Fibroblast of pulmonary artery (primary cell): ENCODE measurements around the gene BAIAP2.
"Not testable (repeated sequence)": the region's sequence is repeated elsewhere in the genome, so short reads cannot be mapped to it uniquely, and the experiment has no call there.

ENCODE experiments used
- DNase-seq: peaks from one replicate; pipeline ENCODE4 v3.0.0-alpha.2; 2010; ENCODE audit warnings: low read depth
- H3K4me3 ChIP-seq: replicated peaks from 2 replicates; pipeline ENCODE4 v1.5.1; 2011; ENCODE audit warnings: low read depth, mild to moderate bottlenecking, control low read depth, low read length, moderate library complexity
- TF ChIP-seq, protein P1 (sequence below): IDR thresholded peaks from 2 replicates; pipeline ENCODE4 v1.5.1; 2011; ENCODE audit warnings: mild to moderate bottlenecking, control low read depth, low read length, inconsistent platforms; ENCODE audit errors: missing control alignments

BAIAP2 gene

GRCh38 chr17:81011951-81012350, 23.0 kb upstream of the BAIAP2 start:
- no peak overlapping the region for H3K4me3 ChIP-seq
- TF ChIP-seq, protein P1, sequence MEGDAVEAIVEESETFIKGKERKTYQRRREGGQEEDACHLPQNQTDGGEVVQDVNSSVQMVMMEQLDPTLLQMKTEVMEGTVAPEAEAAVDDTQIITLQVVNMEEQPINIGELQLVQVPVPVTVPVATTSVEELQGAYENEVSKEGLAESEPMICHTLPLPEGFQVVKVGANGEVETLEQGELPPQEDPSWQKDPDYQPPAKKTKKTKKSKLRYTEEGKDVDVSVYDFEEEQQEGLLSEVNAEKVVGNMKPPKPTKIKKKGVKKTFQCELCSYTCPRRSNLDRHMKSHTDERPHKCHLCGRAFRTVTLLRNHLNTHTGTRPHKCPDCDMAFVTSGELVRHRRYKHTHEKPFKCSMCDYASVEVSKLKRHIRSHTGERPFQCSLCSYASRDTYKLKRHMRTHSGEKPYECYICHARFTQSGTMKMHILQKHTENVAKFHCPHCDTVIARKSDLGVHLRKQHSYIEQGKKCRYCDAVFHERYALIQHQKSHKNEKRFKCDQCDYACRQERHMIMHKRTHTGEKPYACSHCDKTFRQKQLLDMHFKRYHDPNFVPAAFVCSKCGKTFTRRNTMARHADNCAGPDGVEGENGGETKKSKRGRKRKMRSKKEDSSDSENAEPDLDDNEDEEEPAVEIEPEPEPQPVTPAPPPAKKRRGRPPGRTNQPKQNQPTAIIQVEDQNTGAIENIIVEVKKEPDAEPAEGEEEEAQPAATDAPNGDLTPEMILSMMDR: no peak
- peak; percentile 54 for DNase-seq

- DNase-seq: no peak
- no peak overlapping the region for H3K4me3 ChIP-seq
- TF ChIP-seq, protein P1: no peak
Observed at GRCh38 chr17:81012574-81013447, 22.1 kb upstream of the BAIAP2 start.

DNA sequence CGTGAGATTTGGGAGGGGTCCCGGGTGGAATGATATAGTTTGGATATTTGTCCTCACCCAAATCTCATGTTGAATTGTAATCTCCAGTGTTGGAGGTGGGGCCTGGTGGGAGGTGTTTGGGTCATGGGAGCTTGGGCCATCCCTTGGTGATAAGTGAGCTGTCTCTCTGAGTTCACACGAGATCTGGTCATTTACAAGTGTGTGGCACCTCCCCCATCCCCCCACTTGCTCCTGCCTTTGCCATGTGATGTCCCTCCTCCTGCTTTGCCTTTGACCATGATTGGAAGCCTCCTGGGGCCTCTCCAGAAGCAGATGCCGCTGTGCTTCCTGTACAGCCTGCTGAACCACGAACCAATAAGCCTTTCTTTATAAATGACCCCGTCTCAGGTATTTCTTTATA, 21.3 kb upstream of the BAIAP2 start:
- no peak overlapping the region for H3K4me3 ChIP-seq
- DNase-seq: no peak
- TF ChIP-seq, protein P1: no peak

DNA sequence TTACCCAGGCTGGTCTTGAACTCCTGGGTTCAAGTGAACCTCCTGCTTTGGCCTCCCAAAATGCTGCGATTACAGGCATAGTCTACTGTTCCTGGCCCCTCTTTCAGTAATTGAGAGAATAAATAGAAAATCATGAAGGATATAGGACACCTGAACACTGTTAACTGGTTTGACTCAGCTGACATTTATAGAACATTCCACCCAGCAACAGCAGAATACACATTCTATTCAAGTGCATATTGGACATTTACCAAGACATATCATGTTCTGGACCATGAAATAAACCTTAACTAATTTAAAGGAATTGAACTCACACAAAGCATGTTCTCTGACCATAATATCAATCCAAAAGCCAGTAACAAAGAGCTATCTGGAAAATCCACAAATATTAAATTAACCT, 19.8 kb upstream of the BAIAP2 start:
- TF ChIP-seq, protein P1: no peak
- DNase-seq: no peak
- no peak overlapping the region for H3K4me3 ChIP-seq

GRCh38 chr17:81016575-81016974, 18.4 kb upstream of the BAIAP2 start:
- no peak overlapping the region for H3K4me3 ChIP-seq
- DNase-seq: no peak
- TF ChIP-seq, protein P1: no peak

DNA sequence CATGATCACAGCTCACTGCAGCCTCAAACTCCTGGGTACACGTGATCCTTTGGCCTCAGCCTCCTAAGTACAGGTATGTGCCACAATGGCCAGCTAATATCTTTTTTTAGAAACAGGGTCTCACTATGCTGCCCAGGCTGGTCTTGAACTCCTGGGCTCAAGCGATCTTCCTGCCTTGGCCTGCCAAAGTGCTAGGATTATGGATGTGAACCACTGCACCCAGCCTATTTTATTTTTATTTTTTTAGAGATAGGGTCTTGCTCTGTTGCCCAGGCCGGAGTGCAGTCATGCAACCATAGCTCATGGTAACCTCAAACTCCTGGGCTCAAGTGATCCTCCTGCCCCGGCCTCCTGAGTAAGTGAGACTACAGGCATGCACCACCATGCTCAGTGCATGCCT, 17.6 kb upstream of the BAIAP2 start:
- DNase-seq, H3K4me3 ChIP-seq: not testable (repeated sequence)

DNA sequence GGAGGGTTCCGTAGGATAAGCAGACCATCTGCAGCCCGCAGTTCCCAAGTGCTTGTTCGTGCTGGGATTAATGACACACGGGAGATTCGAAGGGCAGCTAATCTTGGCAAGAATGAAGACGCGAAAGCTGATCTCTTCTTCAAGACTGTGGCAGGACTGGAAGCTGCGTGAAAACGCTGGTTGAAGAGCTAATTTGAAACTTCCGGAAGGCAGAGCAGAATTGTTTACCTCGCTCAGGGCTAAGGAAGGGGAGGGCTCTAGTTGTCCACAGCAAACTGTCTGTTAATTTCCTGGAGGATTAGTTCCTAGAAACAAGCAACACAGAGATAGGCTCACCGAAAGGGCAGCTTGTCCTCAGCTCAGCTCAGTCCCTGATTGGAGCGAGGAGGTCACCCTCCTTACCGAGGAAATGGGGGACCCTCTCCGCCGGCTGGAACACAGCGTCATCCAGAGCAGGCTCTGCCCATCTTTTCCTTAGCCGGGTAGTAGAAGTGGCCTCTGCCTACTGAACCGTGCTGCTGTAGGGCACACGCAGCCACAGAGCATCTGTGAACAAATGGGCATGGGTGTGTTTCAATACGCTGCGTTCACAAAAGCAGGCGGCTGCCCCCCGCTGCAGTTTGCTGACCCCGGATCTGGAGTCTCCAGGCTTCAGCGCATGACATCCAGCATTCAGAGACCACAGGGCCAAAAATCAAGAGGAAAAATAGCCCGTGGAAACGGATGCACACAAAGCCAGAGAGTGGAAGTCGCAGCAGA, 16.7 kb upstream of the BAIAP2 start:
- no peak overlapping the region for H3K4me3 ChIP-seq
- TF ChIP-seq, protein P1: no peak
- peak; percentile 43 for DNase-seq
